GM18508 (cell line): ENCODE data around the gene DDX42.
"Not testable (repeated sequence)": the region's sequence is repeated elsewhere in the genome, so short reads cannot be mapped to it uniquely, and the experiment has no call there.

Source experiments
- ATAC-seq: cut with Tn5 transposase; IDR thresholded peaks from one replicate; pipeline ENCODE4 v1.9.1; 2021; ENCODE audit warnings: moderate number of reproducible peaks; ENCODE audit not compliant: insufficient read depth, unreplicated experiment

The DDX42 gene

GRCh38 chr17:63834431-63835166 lies 60.6 kb downstream of the DDX42 start:
- no peak for ATAC-seq

GRCh38 chr17:63835167-63835720 lies 61.3 kb downstream of the DDX42 start:
- ATAC-seq = no peak

- no peak for ATAC-seq
Measured at GRCh38 chr17:63836811-63837210, 62.8 kb downstream of the DDX42 start.

GRCh38 chr17:63837480-63837879 lies 63.5 kb downstream of the DDX42 start:
- ATAC-seq = no peak

GRCh38 chr17:63837962-63838600 lies 64.1 kb downstream of the DDX42 start:
- no peak for ATAC-seq

GRCh38 chr17:63838631-63839171 lies 64.7 kb downstream of the DDX42 start:
- ATAC-seq = no peak

GRCh38 chr17:63840591-63841349 lies 66.8 kb downstream of the DDX42 start:
- no peak for ATAC-seq

- ATAC-seq = no peak
Measured at GRCh38 chr17:63841350-63842172, 67.6 kb downstream of the DDX42 start.

- ATAC-seq = no peak
Measured at GRCh38 chr17:63842173-63842539, 68.2 kb downstream of the DDX42 start.

- no peak for ATAC-seq
Measured at GRCh38 chr17:63842540-63843386, 68.8 kb downstream of the DDX42 start, which contains the start of gene SMARCD2. TSS of gene SMARCD2 (minus strand) at chr17:63842685. CDS start at chr17:63842674, 11 bp downstream.

GRCh38 chr17:63843387-63843888 lies 69.5 kb downstream of the DDX42 start:
- not testable (repeated sequence) for ATAC-seq

- ATAC-seq = no peak
Measured at GRCh38 chr17:63843910-63844677, 70.1 kb downstream of the DDX42 start.

GRCh38 chr17:63845509-63845908 lies 71.5 kb downstream of the DDX42 start:
- ATAC-seq = no peak

- no peak for ATAC-seq
Measured at GRCh38 chr17:63847525-63848249, 73.7 kb downstream of the DDX42 start.

- ATAC-seq = no peak
Measured at GRCh38 chr17:63848834-63849689, 75.1 kb downstream of the DDX42 start.

GRCh38 chr17:63850401-63850800 lies 76.4 kb downstream of the DDX42 start:
- no peak for ATAC-seq
